ENCODE data around the gene F7. TPM values are rescaled to one million over a fixed set of nuclear protein-coding genes. Genes with fewer than 3 reads are reported as not detected.

The F7 gene
- total RNA-seq, 3 donors from 2014 or later: 0.15 to 0.48 (median 0.33) TPM

GRCh38 chr13:113168211-113168610, 62.6 kb downstream of the F7 start:
- intact Hi-C loops (cut with DNase I; ENCODE audit: low total_unique reads): no loop called here

DNA sequence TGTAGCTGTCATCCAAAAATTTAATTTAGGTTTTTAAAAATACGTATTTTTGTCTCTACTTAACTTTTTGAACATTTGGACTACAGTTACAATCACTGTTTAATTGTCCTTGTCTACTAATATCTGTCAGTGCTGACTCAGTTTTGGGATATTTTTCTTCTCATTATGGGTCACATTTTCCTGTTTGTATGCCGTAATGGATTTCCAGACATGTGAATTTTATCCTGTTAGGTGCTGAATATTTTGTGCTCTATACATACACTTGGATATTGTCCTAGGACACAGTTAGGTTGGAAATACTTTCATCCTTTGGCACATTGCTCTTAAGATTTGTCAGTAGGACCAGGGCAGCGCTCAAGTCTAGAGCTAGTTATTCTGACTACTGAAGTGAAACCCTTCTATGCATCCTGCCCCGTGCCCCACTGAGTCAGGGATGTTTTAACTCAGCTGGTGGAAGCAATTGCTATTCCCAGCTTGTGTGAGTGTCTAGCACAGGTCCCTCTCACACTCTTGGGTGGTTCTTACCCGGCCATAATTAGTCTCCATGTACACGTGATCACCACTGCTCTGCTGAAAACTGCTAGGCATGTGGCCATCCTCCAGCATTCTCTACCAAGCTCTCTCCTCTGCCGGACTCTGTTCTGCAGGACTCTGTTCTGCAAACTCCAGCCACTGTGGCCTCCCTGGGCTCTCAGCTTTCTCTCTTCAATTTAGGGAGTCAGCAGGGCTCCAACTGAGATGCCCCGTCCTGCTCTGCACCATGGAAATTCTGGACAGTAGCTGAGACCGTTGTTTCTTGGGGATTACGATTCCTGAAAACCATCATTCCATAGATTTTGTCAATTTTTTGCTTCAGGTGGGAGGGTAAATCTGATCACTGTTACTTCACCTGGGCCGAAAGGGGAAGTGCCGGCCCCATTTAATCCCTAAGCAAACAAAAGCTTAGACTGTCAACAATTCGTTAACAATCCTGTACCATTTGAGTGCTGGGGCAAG, 64.0 kb downstream of the F7 start:
- no peaks in the 10 kb centered on the region for H3K27me3 ChIP-seq
- DNase-seq (ENCODE audit: low spot score in 2 of 2): no peak
- H3K4me1 ChIP-seq: no peaks in the 10 kb centered on the region
- no peak for TF ChIP-seq CTCF (IDR thresholded peaks at IDR 0.05)
- no peak for TF ChIP-seq POLR2AphosphoS5 (IDR thresholded peaks at IDR 0.05)
- TF ChIP-seq POLR2A (IDR thresholded peaks at IDR 0.05): no peak
- H3K27ac ChIP-seq: no peak overlapping the region
- intact Hi-C loops (cut with DNase I; ENCODE audit: low total_unique reads): no loop called here
- no peaks in the 10 kb centered on the region for H3K9me3 ChIP-seq
- H3K4me3 ChIP-seq: no peak overlapping the region
- H3K36me3 ChIP-seq: no peaks in the 10 kb centered on the region

More at GRCh38 chr13:113168211-113168610, 62.6 kb downstream of the F7 start:
- DNase-seq (ENCODE audit: low spot score in 2 of 2): no peak
- no peaks in the 10 kb centered on the region for H3K9me3 ChIP-seq
- no peak overlapping the region for H3K27ac ChIP-seq
- H3K27me3 ChIP-seq: peaks cover 0 to 4% of the 10 kb centered on the region in 2 donors
- no peak overlapping the region for H3K4me3 ChIP-seq
- TF ChIP-seq POLR2AphosphoS5 (IDR thresholded peaks at IDR 0.05) (no peak), CTCF (IDR thresholded peaks at IDR 0.05) (no peak), POLR2A (IDR thresholded peaks at IDR 0.05) (no peak)
- no peaks in the 10 kb centered on the region for H3K4me1 ChIP-seq
- no peaks in the 10 kb centered on the region for H3K36me3 ChIP-seq

Other genes with a start within 250 kb of the F7 start
- gene MCF2L, start 136.6 kb upstream of the F7 start, total RNA-seq: 10 to 100 TPM; 33.4 to 77.3 (median 38.6) TPM
- gene F10, start 17.0 kb downstream of the F7 start, total RNA-seq: 10 to 100 TPM in 1 of 3 donors, 1 to 10 TPM in 2; 5.1 to 63.2 (median 8.2) TPM
- gene PROZ, start 52.9 kb downstream of the F7 start, total RNA-seq: not detected
- gene PCID2, start 102.9 kb downstream of the F7 start, total RNA-seq: 10 to 100 TPM; 50.2 to 79.2 (median 76.7) TPM
- gene CUL4A, start 103.8 kb downstream of the F7 start, total RNA-seq: 100 to 1,000 TPM; 108 to 145 (median 142) TPM
- gene LAMP1, start 191.4 kb downstream of the F7 start, total RNA-seq: 100 to 1,000 TPM in 1 of 3 donors, 10 to 100 TPM in 2; 96.7 to 167 (median 99.1) TPM